ENCODE results near the gene C4orf50. TPM values are rescaled to one million over a fixed set of nuclear protein-coding genes. Genes with fewer than 3 reads are reported as not detected.

Gene C4orf50
- total RNA-seq, 4 donors from 2014 or later: 0.14 to 4.9 (median 0.32) TPM; not detected in 1

- Histone ChIP-seq H3K36me3 (no peaks in the 10 kb centered on the region), H3K4me3 (no peak overlapping the region), H3K9me3 (no peaks in the 10 kb centered on the region), H3K27ac (no peak overlapping the region), H3K4me1 (no peaks in the 10 kb centered on the region), H3K27me3 (peaks cover 2% of the 10 kb centered on the region)
- WGBS, 2 donors (ENCODE audit: low coverage in 1 of 2): 39 to 50% methylated on average over 1 of the region's 1 CpG
- no peak for DNase-seq
- in situ Hi-C loops (cut with MboI; ENCODE audit: low pct_ligation_motif_present in 1 of 4, low pct_unique_long_range_greater_than_20kb in 1 of 4, low sequenced_read_pairs in 3 of 4): no loop called here
- intact Hi-C loops (cut with DNase I; ENCODE audit: low total_unique reads): no loop called here
- no peak for TF ChIP-seq EP300 (IDR thresholded peaks at IDR 0.05; ENCODE audit: low read depth)
- TF ChIP-seq, protein P1, sequence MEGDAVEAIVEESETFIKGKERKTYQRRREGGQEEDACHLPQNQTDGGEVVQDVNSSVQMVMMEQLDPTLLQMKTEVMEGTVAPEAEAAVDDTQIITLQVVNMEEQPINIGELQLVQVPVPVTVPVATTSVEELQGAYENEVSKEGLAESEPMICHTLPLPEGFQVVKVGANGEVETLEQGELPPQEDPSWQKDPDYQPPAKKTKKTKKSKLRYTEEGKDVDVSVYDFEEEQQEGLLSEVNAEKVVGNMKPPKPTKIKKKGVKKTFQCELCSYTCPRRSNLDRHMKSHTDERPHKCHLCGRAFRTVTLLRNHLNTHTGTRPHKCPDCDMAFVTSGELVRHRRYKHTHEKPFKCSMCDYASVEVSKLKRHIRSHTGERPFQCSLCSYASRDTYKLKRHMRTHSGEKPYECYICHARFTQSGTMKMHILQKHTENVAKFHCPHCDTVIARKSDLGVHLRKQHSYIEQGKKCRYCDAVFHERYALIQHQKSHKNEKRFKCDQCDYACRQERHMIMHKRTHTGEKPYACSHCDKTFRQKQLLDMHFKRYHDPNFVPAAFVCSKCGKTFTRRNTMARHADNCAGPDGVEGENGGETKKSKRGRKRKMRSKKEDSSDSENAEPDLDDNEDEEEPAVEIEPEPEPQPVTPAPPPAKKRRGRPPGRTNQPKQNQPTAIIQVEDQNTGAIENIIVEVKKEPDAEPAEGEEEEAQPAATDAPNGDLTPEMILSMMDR (IDR thresholded peaks at IDR 0.05): no peak
- TF ChIP-seq POLR2AphosphoS5 (IDR thresholded peaks at IDR 0.05): no peak
- TF ChIP-seq POLR2A (IDR thresholded peaks at IDR 0.05): no peak
These were observed 105.6 kb downstream of the C4orf50 start for GRCh38 chr4:5912614-5913019.

DNA sequence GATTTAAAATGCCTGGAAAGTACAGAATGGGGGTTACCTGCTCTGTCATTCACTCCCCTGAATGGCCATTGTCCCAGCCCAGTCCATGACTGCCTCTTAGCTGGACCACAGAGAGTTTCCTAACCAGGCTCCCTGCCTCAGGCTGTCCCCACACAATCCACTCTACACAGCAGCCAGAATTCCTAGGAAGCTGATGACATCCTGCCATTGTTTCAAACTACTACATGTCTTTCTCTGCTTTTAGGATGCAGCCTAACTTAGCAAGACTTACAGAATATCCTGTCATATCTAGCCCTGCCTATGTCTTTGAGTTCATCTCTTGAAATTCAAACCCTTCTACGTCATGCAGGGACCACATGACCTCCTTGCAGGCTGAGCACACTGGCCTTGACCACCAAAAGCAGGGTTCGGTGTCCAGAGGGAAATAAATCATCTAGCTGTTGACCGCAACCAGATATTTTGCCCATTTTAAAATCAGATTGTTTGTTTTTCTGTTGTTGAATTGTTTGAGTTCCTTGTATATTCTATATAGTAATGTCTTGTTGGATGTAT, 109.3 kb downstream of the C4orf50 start:
- Histone ChIP-seq H3K9me3 (no peaks in the 10 kb centered on the region), H3K36me3 (no peaks in the 10 kb centered on the region), H3K27me3 (peaks cover 16% of the 10 kb centered on the region), H3K4me3 (no peak overlapping the region), H3K27ac (no peak overlapping the region), H3K4me1 (no peaks in the 10 kb centered on the region)
- 51 to 52% methylated on average over 3 of the region's 3 CpGs for WGBS, 2 donors (ENCODE audit: low coverage in 1 of 2)
- no peak for DNase-seq
- in situ Hi-C loops (cut with MboI; ENCODE audit: low pct_ligation_motif_present in 1 of 4, low pct_unique_long_range_greater_than_20kb in 1 of 4, low sequenced_read_pairs in 3 of 4): no loop called here
- TF ChIP-seq POLR2A (IDR thresholded peaks at IDR 0.05): no peak
- TF ChIP-seq POLR2AphosphoS5 (IDR thresholded peaks at IDR 0.05): no peak
- TF ChIP-seq, protein P1 (IDR thresholded peaks at IDR 0.05): no peak
- TF ChIP-seq EP300 (IDR thresholded peaks at IDR 0.05; ENCODE audit: low read depth): no peak
- intact Hi-C loops (cut with DNase I; ENCODE audit: low total_unique reads): no loop called here

DNA sequence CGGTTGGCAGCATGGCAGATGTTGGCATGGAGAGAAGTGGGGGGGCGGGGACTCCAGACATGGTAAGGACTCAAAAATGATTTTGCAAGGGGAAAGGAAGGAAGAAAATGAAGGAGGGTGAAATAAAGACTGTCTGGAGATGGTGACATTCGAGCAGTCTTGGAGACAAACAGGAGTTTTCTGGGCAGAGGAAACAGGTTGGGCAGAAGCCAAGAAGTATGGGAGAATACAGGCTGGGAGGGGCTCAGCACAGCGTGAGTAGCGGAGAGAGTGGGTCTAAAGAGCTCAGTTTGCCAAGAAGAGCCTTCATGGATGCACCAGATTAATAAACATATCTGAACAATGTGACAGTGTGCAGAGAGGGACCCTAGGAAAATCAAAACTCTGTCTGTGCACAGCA, 112.0 kb downstream of the C4orf50 start:
- no peaks in the 10 kb centered on the region for H3K9me3 ChIP-seq
- DNase-seq: no peak
- no peak overlapping the region for H3K4me3 ChIP-seq
- in situ Hi-C loops (cut with MboI; ENCODE audit: low pct_ligation_motif_present in 1 of 4, low pct_unique_long_range_greater_than_20kb in 1 of 4, low sequenced_read_pairs in 3 of 4) (no loop called here), intact Hi-C loops (cut with DNase I; ENCODE audit: low total_unique reads) (no loop called here)
- H3K4me1 ChIP-seq: no peaks in the 10 kb centered on the region
- H3K36me3 ChIP-seq: no peaks in the 10 kb centered on the region
- H3K27me3 ChIP-seq: peaks cover 27% of the 10 kb centered on the region
- no peak overlapping the region for H3K27ac ChIP-seq
- TF ChIP-seq, protein P1 (IDR thresholded peaks at IDR 0.05): no peak
- TF ChIP-seq EP300 (IDR thresholded peaks at IDR 0.05; ENCODE audit: low read depth) (no peak), POLR2AphosphoS5 (IDR thresholded peaks at IDR 0.05) (no peak), POLR2A (IDR thresholded peaks at IDR 0.05) (no peak)
- WGBS, 2 donors (ENCODE audit: low coverage in 1 of 2): 18 to 19% methylated on average over 5 of the region's 5 CpGs

DNA sequence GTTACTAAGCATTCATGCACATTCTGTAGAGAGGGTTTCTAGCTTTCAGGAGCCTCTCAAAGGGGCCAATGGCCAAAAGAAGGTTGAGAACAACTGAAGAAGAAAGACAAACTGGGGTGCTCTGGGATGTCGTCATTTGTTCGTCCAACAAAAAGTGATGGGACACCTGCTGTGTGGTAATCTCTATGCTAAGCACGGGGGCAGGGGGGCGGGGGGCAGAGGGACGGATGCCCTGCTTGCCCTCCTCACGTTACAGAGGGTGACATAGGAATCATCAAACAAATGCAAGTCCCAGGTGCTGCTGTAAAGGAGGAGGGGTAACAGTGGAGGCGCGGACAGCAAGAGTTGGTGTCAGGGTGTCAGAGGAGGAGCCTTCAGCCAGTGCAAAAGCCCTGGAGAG, 112.5 kb downstream of the C4orf50 start:
- WGBS, 2 donors (ENCODE audit: low coverage in 1 of 2): 0 to 22% methylated on average over 2 to 8 of the region's 8 CpGs
- Histone ChIP-seq H3K27me3 (peaks cover 27% of the 10 kb centered on the region), H3K4me3 (no peak overlapping the region), H3K36me3 (no peaks in the 10 kb centered on the region), H3K27ac (no peak overlapping the region), H3K4me1 (no peaks in the 10 kb centered on the region), H3K9me3 (no peaks in the 10 kb centered on the region)
- in situ Hi-C loops (cut with MboI; ENCODE audit: low pct_ligation_motif_present in 1 of 4, low pct_unique_long_range_greater_than_20kb in 1 of 4, low sequenced_read_pairs in 3 of 4): no loop called here
- TF ChIP-seq, protein P1 (IDR thresholded peaks at IDR 0.05): no peak
- TF ChIP-seq POLR2A (IDR thresholded peaks at IDR 0.05): no peak
- TF ChIP-seq EP300 (IDR thresholded peaks at IDR 0.05; ENCODE audit: low read depth): no peak
- no peak for TF ChIP-seq POLR2AphosphoS5 (IDR thresholded peaks at IDR 0.05)
- no peak for DNase-seq
- intact Hi-C loops (cut with DNase I; ENCODE audit: low total_unique reads): no loop called here
